Activated naive CD8-positive, alpha-beta T cell treated with anti-CD3 and anti-CD28 coated beads, Interleukin-2, amount 50 U/mL, for 24 hours (primary cell): ENCODE measurements around the gene NMNAT1.
A peak's percentile ranks its signal among the peaks of the same experiment; 100 is the strongest.
"Not testable (repeated sequence)": the region's sequence is repeated elsewhere in the genome, so short reads cannot be mapped to it uniquely, and the experiment has no call there.

ENCODE experiments used
- ATAC-seq: fragments of 150-1000 bp; cut with Tn5 transposase; one replicate; pipeline ENCODE4 v1.10.0; 2021
- DNase-seq: peaks from one replicate; pipeline ENCODE4 v3.0.0; 2021
- H3K27ac Mint-ChIP-seq: one replicate; pipeline ENCODE4 v1.8.0; 2021; ENCODE audit warnings: mild to moderate bottlenecking, mixed read lengths
- H3K27me3 Mint-ChIP-seq: one replicate; pipeline ENCODE4 v1.8.0; 2021; ENCODE audit warnings: mixed read lengths
- H3K36me3 Mint-ChIP-seq: one replicate; pipeline ENCODE4 v1.8.0; 2021; ENCODE audit warnings: low read depth, mixed read lengths
- H3K4me1 Mint-ChIP-seq: one replicate; pipeline ENCODE4 v1.8.0; 2021; ENCODE audit warnings: mixed read lengths
- H3K4me3 Mint-ChIP-seq: one replicate; pipeline ENCODE4 v1.8.0; 2021; ENCODE audit warnings: mild to moderate bottlenecking, moderate library complexity, mixed read lengths
- H3K9me3 Mint-ChIP-seq: one replicate; pipeline ENCODE4 v1.8.0; 2021; ENCODE audit warnings: mixed read lengths

The NMNAT1 gene

GRCh38 chr1:10020678-10021077, 77.4 kb downstream of the NMNAT1 start:
- H3K36me3 Mint-ChIP-seq: not testable (repeated sequence)

DNA sequence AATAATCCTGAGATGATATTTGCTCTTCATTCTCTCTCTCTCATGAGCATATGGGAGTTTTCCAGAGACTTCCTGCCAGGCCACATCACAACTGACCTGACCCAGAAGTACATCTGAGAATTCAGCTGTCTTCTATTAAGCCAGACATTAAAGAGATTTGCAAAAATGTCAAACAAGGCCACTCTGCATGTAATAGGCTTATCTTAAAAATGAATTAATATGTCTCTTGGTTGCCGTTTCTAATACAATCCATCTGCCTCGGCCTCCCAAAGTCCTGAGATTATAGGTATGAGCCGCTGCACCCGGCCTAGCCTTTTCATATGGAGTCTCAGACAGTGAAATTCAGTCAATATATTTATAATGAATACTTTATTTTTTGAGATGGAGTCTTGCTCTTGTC, 78.7 kb downstream of the NMNAT1 start:
- not testable (repeated sequence) for ATAC-seq, H3K27ac Mint-ChIP-seq, H3K9me3 Mint-ChIP-seq, H3K4me3 Mint-ChIP-seq, H3K27me3 Mint-ChIP-seq, H3K4me1 Mint-ChIP-seq, DNase-seq, H3K36me3 Mint-ChIP-seq

More at GRCh38 chr1:10020678-10021077, 77.4 kb downstream of the NMNAT1 start:
- not testable (repeated sequence) for H3K27me3 Mint-ChIP-seq, H3K4me1 Mint-ChIP-seq, H3K9me3 Mint-ChIP-seq, DNase-seq, ATAC-seq, H3K27ac Mint-ChIP-seq, H3K4me3 Mint-ChIP-seq

DNA sequence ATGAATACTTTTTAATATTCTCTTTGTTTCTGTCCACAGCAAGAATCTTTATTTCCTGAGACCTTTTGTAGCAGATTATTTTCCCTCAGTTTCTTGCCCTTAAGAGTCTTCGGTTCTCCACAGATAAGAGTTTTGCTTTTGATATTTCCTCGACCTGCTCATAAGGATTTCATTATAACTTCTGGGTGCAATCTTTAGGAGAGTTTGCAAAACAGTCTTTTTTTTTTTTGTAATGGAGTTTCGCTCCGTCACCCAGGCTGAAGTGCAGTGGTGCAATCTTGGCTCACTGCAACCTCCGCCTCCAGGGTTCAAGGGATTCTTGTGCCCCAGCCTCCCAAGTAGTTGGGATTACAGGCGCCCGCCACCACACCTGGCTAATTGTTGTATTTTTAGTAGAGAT, 79.4 kb downstream of the NMNAT1 start:
- no peaks in the 10 kb centered on the region for H3K9me3 Mint-ChIP-seq
- no peak for DNase-seq
- H3K27ac Mint-ChIP-seq: no peak overlapping the region
- no peak overlapping the region for H3K4me3 Mint-ChIP-seq
- H3K36me3 Mint-ChIP-seq: no peaks in the 10 kb centered on the region
- no peaks in the 10 kb centered on the region for H3K4me1 Mint-ChIP-seq
- peaks cover 2% of the 10 kb centered on the region for H3K27me3 Mint-ChIP-seq
- no peak for ATAC-seq

DNA sequence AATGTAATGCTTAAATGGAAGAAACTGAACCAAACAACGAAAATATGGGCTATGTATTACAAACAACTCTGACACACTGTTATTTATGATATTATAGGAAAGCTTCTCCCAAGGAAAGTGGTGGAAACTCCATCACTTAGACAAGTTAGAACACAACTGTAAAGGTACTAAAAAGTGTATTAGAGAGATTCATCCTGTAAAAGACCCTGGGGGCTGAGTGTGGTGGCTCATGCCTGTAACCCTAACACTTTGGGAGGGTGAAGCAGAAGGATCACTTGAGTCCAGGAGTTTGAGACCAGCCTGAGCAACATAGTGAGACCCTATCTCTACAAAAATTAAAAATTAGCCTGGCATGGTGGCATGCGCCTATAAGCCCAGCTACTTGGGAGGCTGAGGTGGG, 82.1 kb downstream of the NMNAT1 start:
- Mint-ChIP-seq H3K9me3 (no peaks in the 10 kb centered on the region), H3K27me3 (peaks cover 2% of the 10 kb centered on the region), H3K4me1 (no peaks in the 10 kb centered on the region), H3K36me3 (no peaks in the 10 kb centered on the region), H3K4me3 (no peak overlapping the region), H3K27ac (no peak overlapping the region)
- ATAC-seq (no peak), DNase-seq (no peak)

DNA sequence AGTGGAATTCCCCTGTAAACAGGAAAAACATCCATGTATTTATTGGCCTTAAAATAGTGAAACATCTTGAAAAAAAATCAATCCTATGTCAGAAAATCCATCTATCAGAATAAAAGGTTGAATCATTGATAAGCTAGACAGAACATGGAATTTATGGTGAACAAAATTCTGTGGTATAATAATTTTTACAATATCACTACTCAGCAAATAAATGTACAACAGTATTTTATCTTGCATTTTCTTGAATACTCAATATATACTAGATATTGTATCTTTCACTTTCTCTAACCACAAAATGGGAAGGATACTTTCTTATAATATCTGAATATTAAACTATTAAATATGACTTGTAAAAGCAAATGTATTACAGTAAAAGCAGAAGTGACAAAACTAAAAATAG, 83.8 kb downstream of the NMNAT1 start:
- H3K27me3 Mint-ChIP-seq: peaks cover 2% of the 10 kb centered on the region
- no peaks in the 10 kb centered on the region for H3K9me3 Mint-ChIP-seq
- H3K4me3 Mint-ChIP-seq: no peak overlapping the region
- no peaks in the 10 kb centered on the region for H3K4me1 Mint-ChIP-seq
- DNase-seq: no peak
- H3K27ac Mint-ChIP-seq: no peak overlapping the region
- H3K36me3 Mint-ChIP-seq: no peaks in the 10 kb centered on the region
- no peak for ATAC-seq

DNA sequence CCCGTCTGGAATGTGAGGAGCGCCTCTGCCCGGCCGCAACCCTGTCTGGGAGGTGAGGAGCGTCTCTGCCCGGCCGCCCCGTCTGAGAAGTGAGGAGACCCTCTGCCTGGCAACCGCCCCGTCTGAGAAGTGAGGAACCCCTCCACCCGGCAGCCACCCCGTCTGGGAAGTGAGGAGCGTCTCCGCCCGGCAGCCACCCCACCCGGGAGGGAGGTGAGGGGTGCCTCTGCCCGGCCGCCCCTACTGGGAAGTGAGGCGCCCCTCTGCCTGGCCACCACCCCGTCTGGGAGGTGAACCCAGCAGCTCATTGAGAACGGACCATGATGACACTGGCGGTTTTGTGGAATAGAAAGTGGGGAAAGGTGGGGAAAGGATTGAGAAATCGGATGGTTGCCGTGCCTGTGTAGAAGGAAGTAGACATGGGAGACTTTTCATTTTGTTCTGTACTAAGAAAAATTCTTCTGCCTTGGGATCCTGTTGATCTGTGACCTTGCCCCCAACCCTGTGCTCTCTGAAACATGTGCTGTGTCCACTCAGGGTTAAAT, 85.8 kb downstream of the NMNAT1 start:
- not testable (repeated sequence) for H3K4me3 Mint-ChIP-seq, ATAC-seq, H3K9me3 Mint-ChIP-seq, H3K4me1 Mint-ChIP-seq, DNase-seq, H3K27ac Mint-ChIP-seq, H3K27me3 Mint-ChIP-seq, H3K36me3 Mint-ChIP-seq

DNA sequence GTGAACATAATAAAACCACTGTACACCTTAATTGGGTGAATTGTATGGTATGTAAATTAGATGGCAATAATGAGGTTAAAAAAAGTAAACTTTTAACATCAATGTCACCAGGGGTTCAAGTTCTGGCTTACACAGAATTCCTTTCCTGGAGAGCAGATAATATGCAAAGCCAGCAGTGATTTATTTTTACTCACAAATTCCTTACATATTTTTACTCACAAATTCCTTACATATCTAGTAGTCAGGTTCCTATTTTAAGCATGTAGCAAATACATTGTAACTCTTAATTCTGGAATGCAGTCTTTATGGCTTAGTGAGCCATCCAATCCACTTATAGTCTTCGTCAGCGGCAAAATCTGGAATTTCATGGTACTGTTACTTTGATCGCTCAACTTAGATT, 88.2 kb downstream of the NMNAT1 start:
- H3K4me3 Mint-ChIP-seq: no peak overlapping the region
- H3K9me3 Mint-ChIP-seq: no peaks in the 10 kb centered on the region
- ATAC-seq (no peak), DNase-seq (no peak)
- H3K27ac Mint-ChIP-seq: no peak overlapping the region
- H3K27me3 Mint-ChIP-seq: no peaks in the 10 kb centered on the region
- H3K4me1 Mint-ChIP-seq: peaks cover 22% of the 10 kb centered on the region
- no peaks in the 10 kb centered on the region for H3K36me3 Mint-ChIP-seq

DNA sequence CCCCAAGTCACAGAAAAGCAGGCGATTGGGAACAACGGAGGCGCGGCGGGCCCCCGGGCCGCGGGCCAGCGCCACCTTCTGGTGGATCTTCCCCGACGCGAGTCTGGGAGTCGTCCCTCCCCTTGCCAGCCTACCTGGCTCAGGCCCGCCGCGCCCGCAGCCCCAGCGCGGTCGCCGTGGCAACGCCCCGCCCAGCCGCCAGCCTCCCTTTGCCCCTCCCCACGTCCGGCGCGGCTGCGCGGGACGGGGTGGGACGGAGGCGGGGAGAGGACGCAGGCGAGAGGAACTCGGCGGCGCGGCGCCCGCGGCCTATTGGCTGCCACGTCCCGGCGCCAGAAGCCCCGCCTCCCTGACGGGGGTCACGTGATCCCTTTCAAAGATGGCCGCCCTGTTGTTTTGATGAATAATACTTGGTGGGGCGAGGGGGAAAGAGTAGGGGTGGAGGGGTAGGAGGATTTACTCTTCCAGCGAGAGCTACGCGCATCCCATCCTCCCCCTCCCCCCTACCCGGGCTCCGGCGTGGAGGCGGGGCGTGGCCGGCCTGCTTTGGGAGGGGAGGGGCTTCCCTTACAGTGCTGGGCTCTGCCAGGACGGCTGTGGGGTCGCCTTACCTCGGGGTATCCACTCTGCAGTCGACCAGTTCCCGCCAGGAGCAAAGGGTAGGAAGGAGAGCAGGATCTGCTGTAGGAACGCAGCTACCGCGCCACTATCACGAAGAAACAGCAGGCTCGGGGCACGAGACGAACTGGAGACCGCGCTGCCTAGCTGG, 89.5 kb downstream of the NMNAT1 start, which contains the start of gene UBE4B:
Gene UBE4B, plus strand, starts transcription at position 369 of the 769 bp plus-strand sequence. CDS start 713 bp downstream, outside the sequence.
- Mint-ChIP-seq H3K4me1 (peaks cover 22% of the 10 kb centered on the region), H3K4me3 (peak within 1 kb of the TSS; percentile 91), H3K27ac (peak within 1 kb of the TSS; percentile 94), H3K36me3 (no peaks in the 10 kb centered on the region), H3K9me3 (no peaks in the 10 kb centered on the region), H3K27me3 (no peaks in the 10 kb centered on the region)
- DNase-seq (peak; percentile 99), ATAC-seq (peak; percentile 97)

DNA sequence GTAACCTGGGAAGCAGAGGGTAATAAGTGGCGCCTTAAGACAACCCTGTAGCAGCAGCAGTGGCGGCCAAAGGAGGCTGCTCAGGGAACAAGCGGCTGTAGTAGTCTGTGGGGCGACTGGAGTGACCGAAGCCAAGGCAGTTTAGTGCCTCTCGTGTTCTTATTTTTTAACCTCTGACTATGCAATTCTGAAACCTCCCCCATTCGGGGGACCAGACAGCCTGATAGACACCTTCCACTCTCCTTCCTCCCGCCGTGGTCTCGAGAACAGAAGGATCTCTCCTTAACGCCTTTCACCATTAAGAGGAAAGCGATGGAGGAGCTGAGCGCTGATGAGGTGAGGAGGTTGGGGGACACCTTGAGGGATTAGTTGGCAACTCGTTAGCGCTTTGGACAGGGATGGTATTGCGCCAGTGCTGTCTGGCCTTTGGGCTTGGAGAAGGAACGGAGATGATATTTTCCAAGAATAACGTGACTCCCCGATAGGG, 90.1 kb downstream of the NMNAT1 start:
- ATAC-seq: peak; percentile 25
- H3K27me3 Mint-ChIP-seq: no peaks in the 10 kb centered on the region
- H3K4me3 Mint-ChIP-seq: peak overlapping the region; percentile 91
- H3K9me3 Mint-ChIP-seq: no peaks in the 10 kb centered on the region
- H3K36me3 Mint-ChIP-seq: no peaks in the 10 kb centered on the region
- peak; percentile 20 for DNase-seq
- peaks cover 22% of the 10 kb centered on the region for H3K4me1 Mint-ChIP-seq
- H3K27ac Mint-ChIP-seq: peak overlapping the region; percentile 94
